Aorta (tissue), 5 donors: ENCODE results near the gene CYFIP2. TPM values are rescaled to one million over a fixed set of nuclear protein-coding genes. Genes with fewer than 3 reads are reported as not detected.
"Not testable (repeated sequence)": the region's sequence is repeated elsewhere in the genome, so short reads cannot be mapped to it uniquely, and the experiment has no call there.

Experiments
- ATAC-seq: fragments of 200-7000 bp; cut with Tn5 transposase; one replicate; pipeline ENCODE4 v1.9.1; 2022; ENCODE audit warnings: moderate library complexity; ENCODE audit not compliant: low FRiP score
- DNase-seq, 2 donors: peaks; one replicate each; pipeline ENCODE4 v3.0.0-alpha.2; 2020
- H3K27ac ChIP-seq, 2 donors: one replicate each; pipeline ENCODE4 v1.5.1; 2013; ENCODE audit warnings: low read length in 2 of 2, mild to moderate bottlenecking in 2 of 2, moderate library complexity in 2 of 2, control low read depth in 1 of 2, inconsistent platforms in 1 of 2, low read depth in 1 of 2
- H3K27me3 ChIP-seq, 2 donors: one replicate each; pipeline ENCODE4 v1.6.1; 2013; ENCODE audit warnings: control low read depth in 1 of 2, low read length in 1 of 2, mild to moderate bottlenecking in 1 of 2, moderate library complexity in 1 of 2; ENCODE audit not compliant: insufficient read depth in 2 of 2, control insufficient read depth in 1 of 2
- H3K36me3 ChIP-seq, 2 donors: one replicate each; pipeline ENCODE4 v1.6.1; 2013; ENCODE audit warnings: control low read depth in 1 of 2, low read length in 1 of 2, mild to moderate bottlenecking in 1 of 2; ENCODE audit not compliant: insufficient read depth in 2 of 2, control insufficient read depth in 1 of 2
- H3K4me1 ChIP-seq, 2 donors: one replicate each; pipeline ENCODE4 v1.6.1; 2013; ENCODE audit warnings: low read length in 2 of 2, control low read depth in 1 of 2, mild to moderate bottlenecking in 1 of 2, moderate library complexity in 1 of 2; ENCODE audit not compliant: insufficient read depth in 2 of 2, control insufficient read depth in 1 of 2
- H3K4me3 ChIP-seq, 2 donors: one replicate each; pipeline ENCODE4 v1.5.1; 2013; ENCODE audit warnings: low read length in 2 of 2, control low read depth in 1 of 2, mild to moderate bottlenecking in 1 of 2
- H3K9me3 ChIP-seq: one replicate; pipeline ENCODE4 v1.6.1; 2013; ENCODE audit warnings: mild to moderate bottlenecking, low read length; ENCODE audit not compliant: control insufficient read depth
- WGBS, 2 donors: extraction: QIAGEN DNeasy Blood & Tissue Kit; methylation state at CpG; one replicate each; pipeline ENCODE4 v1.1.7; 2013; 5-methylcytosine and 5-hydroxymethylcytosine counted together
- intact Hi-C, 2 donors: fragments of 100-400 bp; cut with DNase I; formaldehyde crosslinking; loops; one replicate each; pipeline versions ENCODE4 v1.14.2 to v1.15.0; 2022
- polyA plus RNA-seq, 2 donors: library from polyadenylated mRNA; stranded (reverse); fragments of 200-250 nt; gene quantifications; one replicate each; pipeline ENCODE4 v1.2.3, GENCODE V29; 2013
- total RNA-seq, 2 donors: library from RNA; stranded (reverse); fragmentation: NEBNext Ultra II Directional; extraction: Animal tissue kit (Norgen Biotek cat#: 25700); gene quantifications; one replicate each; pipeline ENCODE4 v1.2.1, GENCODE V29; 2021
- donor health status: healthy with polysubstance abuse.
- donor health status: Bipolar disorder and iron deficiency.
- donor health status: DM: no; HTN: no; CAD: no.
- donor health status: DM: no; HTN: no; CAD: no.
- donor health status: DM: yes; HTN: yes; CAD: no.

The CYFIP2 gene
- total and polyA plus RNA-seq, 4 donors: 42.0 to 144 (median 113) TPM

DNA sequence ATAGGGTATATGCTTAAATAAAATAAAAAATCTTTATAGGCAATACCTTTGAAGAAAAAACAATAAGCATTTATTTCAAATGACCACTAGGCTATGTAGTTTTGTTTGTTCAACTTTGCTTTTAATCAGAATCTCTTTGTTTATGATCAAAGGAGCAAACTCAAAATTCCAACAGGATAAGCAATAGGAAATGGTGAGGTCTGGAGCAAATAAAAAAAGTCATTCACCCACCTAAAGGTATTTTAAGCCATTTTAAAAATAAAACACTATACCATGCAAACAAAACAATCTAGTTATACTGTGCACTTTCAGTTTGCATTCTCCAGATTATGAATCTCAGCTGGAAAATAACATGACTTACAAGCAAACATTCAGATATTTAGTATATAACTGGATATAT lies 35.3 kb upstream of the CYFIP2 start:
- Histone ChIP-seq H3K27me3 (no peaks in the 10 kb centered on the region), H3K4me3 (no peak overlapping the region), H3K27ac (no peak overlapping the region), H3K36me3 (no peaks in the 10 kb centered on the region), H3K9me3 (no peaks in the 10 kb centered on the region), H3K4me1 (no peaks in the 10 kb centered on the region)
- intact Hi-C loops: no loop called here
- ATAC-seq (no peak), DNase-seq (no peak)

DNA sequence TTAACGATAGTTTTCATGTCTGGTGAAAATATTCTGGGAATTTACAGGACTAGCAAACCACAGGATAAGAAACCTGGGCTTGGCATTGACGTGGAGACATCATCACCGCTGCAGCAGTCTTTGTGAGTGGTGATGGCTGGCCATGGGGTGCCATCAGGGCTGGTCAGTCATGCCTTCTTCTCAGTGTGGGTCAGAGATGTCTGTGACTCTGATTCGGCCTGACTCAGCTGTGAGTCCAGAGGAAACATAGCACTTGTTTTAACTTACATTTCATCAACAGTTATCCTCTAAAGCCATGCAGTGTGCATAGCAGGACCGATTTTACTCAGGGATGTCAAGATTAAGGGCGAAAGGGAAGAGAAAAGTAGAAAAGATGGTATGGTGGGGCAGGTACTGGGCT lies 33.2 kb upstream of the CYFIP2 start:
- no peaks in the 10 kb centered on the region for H3K9me3 ChIP-seq
- intact Hi-C loops: no loop called here
- no peak overlapping the region for H3K27ac ChIP-seq
- no peaks in the 10 kb centered on the region for H3K27me3 ChIP-seq
- no peak for DNase-seq
- ATAC-seq: no peak
- H3K36me3 ChIP-seq: no peaks in the 10 kb centered on the region
- 66 to 76% methylated on average over 6 of the region's 6 CpGs for WGBS, 2 donors
- H3K4me1 ChIP-seq: no peaks in the 10 kb centered on the region
- H3K4me3 ChIP-seq: no peak overlapping the region

DNA sequence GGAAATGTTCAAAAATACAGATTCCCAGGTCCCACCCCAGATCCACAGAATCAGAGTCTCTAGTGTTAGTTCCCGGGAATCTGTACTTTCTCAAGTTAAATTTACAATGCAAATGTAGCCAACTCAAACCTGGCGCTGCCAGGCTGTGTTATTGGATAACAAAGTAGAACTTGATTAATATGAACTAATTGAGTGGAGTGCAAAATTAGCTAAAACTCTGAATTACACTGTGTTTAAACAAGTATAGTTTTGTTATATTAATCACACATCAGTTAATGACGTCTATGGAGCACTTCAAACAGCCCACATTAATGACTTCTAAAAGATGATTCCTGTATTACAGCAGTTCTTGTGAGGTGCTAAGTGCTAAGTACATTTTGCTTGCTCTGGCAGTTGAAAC lies 32.4 kb upstream of the CYFIP2 start:
- WGBS, 2 donors: 61 to 79% methylated on average over 3 of the region's 3 CpGs
- intact Hi-C loops: no loop called here
- no peaks in the 10 kb centered on the region for H3K9me3 ChIP-seq

DNA sequence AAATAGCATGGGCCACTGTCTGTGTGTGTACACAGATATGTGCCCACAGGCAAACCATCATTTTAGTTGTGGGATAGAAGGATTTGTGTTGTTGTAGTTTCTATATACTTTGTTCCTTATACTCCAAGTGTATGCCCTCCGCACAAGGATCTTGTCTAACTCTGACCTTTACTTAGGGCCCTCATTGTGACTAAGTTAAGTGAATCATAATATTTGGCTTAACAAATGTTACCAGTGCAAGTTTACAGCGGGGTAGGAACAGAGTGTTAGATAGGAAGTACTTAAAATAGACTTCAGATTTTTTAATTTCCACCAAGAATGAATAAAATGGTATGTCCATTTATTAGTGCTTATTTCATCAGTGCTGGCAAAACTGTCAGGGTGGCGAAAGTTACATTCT lies 29.5 kb upstream of the CYFIP2 start:
- intact Hi-C loops: no loop called here
- Histone ChIP-seq H3K27me3 (no peaks in the 10 kb centered on the region), H3K4me1 (no peaks in the 10 kb centered on the region), H3K36me3 (no peaks in the 10 kb centered on the region), H3K9me3 (no peaks in the 10 kb centered on the region), H3K4me3 (no peak overlapping the region), H3K27ac (no peak overlapping the region)
- ATAC-seq (no peak), DNase-seq (no peak)
- 58 to 60% methylated on average over 3 of the region's 3 CpGs for WGBS, 2 donors

More for the DNA sequence above, 32.4 kb upstream of the CYFIP2 start:
- H3K36me3 ChIP-seq: no peaks in the 10 kb centered on the region
- no peaks in the 10 kb centered on the region for H3K4me1 ChIP-seq
- ATAC-seq (no peak), DNase-seq (no peak)
- no peak overlapping the region for H3K4me3 ChIP-seq
- no peaks in the 10 kb centered on the region for H3K27me3 ChIP-seq
- H3K27ac ChIP-seq: no peak overlapping the region

DNA sequence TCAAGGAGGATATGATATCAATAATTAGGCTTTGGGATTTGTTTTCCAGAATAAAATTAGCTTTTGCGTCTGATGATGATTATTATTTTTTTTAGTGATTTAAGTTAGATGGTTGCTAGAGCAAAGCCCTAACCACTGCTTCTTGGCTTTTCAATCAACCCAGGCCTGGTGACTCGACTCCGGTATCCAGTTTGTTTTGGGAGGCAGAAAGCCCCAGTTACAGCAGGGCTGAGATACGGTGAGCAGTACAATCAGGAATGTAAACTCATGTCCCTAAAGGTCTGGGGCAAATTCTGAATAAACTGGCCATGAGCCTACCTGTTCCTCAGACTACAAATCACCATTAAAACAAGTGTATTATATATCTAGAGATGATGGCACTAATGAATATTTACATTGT lies 24.4 kb upstream of the CYFIP2 start:
- Histone ChIP-seq H3K27me3 (no peaks in the 10 kb centered on the region), H3K9me3 (no peaks in the 10 kb centered on the region), H3K36me3 (no peaks in the 10 kb centered on the region), H3K4me1 (no peaks in the 10 kb centered on the region), H3K27ac (no peak overlapping the region), H3K4me3 (no peak overlapping the region)
- WGBS, 2 donors: 14 to 17% methylated on average over 4 of the region's 4 CpGs
- DNase-seq (no peak), ATAC-seq (no peak)
- intact Hi-C loops: no loop called here

DNA sequence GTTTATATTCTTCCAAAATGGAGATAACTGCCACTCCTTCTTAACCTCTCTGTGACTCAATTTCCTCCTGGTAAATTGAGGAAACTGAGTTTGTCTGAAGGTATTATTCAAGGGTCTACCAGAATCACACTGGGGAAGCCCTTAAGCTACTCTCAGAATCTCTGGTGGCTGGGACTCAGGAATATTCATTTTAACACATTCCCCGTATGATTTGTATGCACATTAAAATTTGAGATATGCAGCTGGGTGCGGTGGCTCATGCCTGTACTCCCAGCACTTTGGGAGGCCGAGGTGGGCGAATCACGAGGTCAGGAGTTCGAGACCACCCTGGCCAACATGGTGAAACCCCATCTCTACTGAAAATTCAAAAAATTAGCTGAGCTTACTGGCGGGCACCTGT lies 21.2 kb upstream of the CYFIP2 start:
- H3K4me3 ChIP-seq, DNase-seq, H3K27ac ChIP-seq, ATAC-seq, H3K27me3 ChIP-seq, H3K9me3 ChIP-seq, H3K4me1 ChIP-seq, H3K36me3 ChIP-seq, intact Hi-C loops: not testable (repeated sequence)
- WGBS, 2 donors: 84% methylated on average over 7 of the region's 7 CpGs

DNA sequence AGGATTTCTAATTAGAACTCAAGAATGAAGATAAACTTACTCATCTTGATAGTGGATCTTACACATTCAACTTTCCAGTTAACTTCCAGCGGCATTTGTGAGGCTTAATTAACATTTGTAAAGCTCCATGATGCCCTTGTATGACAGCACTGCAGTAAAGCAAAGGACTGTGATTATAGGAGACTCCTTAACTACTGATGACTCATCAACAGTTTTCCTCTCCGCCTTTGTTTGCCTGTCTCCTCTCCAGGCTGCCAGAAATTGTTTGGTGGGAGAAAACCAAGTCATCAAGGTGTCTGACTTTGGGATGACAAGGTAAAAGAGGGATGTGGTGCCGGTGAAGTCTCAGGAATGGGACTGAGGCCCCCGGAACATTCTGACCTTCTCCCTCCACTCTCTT lies 20.4 kb upstream of the CYFIP2 start:
- 87 to 94% methylated on average over 4 of the region's 4 CpGs for WGBS, 2 donors
- intact Hi-C loops: no loop called here
- ATAC-seq: no peak

DNA sequence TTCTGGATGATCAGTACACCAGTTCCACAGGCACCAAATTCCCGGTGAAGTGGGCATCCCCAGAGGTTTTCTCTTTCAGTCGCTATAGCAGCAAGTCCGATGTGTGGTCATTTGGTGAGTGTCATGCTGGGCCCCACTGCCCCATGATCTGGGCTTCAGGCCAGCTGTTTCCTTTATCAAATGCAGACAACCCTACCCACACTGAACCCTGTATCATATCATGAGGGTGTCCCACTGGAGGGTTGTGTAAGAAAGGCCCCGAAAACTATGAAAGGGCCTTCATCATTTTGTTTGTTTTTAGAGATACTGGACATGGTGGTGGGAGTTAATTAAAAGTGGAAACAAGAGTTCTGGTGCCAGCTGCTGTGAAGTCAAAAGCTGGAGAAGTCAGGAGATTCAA lies 20.0 kb upstream of the CYFIP2 start:
- Histone ChIP-seq H3K4me1 (no peaks in the 10 kb centered on the region), H3K9me3 (no peaks in the 10 kb centered on the region), H3K27ac (no peak overlapping the region), H3K36me3 (no peaks in the 10 kb centered on the region), H3K27me3 (no peaks in the 10 kb centered on the region), H3K4me3 (no peak overlapping the region)
- WGBS, 2 donors: 64 to 66% methylated on average over 4 of the region's 4 CpGs
- intact Hi-C loops: no loop called here
- DNase-seq: no peak
- no peak for ATAC-seq

More for the DNA sequence above, 20.4 kb upstream of the CYFIP2 start:
- DNase-seq: no peak
- Histone ChIP-seq H3K4me1 (no peaks in the 10 kb centered on the region), H3K36me3 (no peaks in the 10 kb centered on the region), H3K27ac (no peak overlapping the region), H3K4me3 (no peak overlapping the region), H3K27me3 (no peaks in the 10 kb centered on the region), H3K9me3 (no peaks in the 10 kb centered on the region)

DNA sequence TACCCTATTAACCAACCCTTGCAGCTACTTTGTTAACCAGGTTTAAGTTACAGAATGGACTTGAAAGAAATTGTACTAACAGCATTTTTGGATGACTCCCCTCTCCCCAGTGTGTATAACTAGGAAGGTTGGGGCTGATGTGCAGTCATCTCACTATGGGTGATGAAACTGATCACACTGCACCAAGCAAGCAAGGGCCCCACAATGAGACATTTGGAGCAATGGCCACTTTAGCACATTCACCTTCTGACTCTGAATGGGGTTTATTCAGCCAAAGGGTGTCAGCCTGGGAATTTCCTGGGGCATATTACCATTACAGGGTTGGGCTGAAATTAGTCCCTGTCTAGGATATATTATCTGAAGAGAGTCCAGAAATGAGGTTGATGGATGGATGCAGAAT lies 18.7 kb upstream of the CYFIP2 start:
- Histone ChIP-seq H3K36me3 (no peaks in the 10 kb centered on the region), H3K4me1 (no peaks in the 10 kb centered on the region), H3K4me3 (no peak overlapping the region), H3K27me3 (no peaks in the 10 kb centered on the region), H3K27ac (no peak overlapping the region), H3K9me3 (no peaks in the 10 kb centered on the region)
- ATAC-seq (no peak), DNase-seq (no peak)
- intact Hi-C loops: no loop called here
